GM12878 (cell line): ENCODE measurements around the gene FMOD. TPM values are rescaled to one million over a fixed set of nuclear protein-coding genes. Genes with fewer than 3 reads are reported as not detected.

Source experiments
- ATAC-seq: fragments of 200-7000 bp; cut with Tn5 transposase; 3 replicates; pipeline ENCODE4 v1.9.1; 2020; ENCODE audit warnings: mild to moderate bottlenecking, moderate library complexity
- BruUV-seq: library from RNA; stranded (reverse); fragments of 400-500 nt; replicated peaks from 2 replicates; lab custom pipeline; 2021; lab: Mats Ljungman, UMichigan
- CTCF ChIA-PET: fragments of 300-600 bp; sonication (Branson Sonifier 250); formaldehyde crosslinking; extraction: SDS; loops from one replicate; lab custom pipeline; 2021; ENCODE audit warnings: inconsistent platforms; lab: Yijun Ruan, JAX
- POLR2A ChIA-PET: fragments of 350-600 bp; formaldehyde crosslinking; extraction: SDS; loops from one replicate; lab custom pipeline; 2021; ENCODE audit warnings: inconsistent platforms; lab: Charles Lee
- RAD21 ChIA-PET: fragments of 300-600 bp; sonication (Branson Sonifier 250); formaldehyde crosslinking; loops from one replicate; lab custom pipeline; 2023; ENCODE audit warnings: antibody characterized with exemption; ENCODE audit not compliant: unreplicated experiment; lab: Charles Lee
- SMC1A ChIA-PET: fragments of 300-600 bp; sonication (Branson Sonifier 250); formaldehyde crosslinking; loops from one replicate; lab custom pipeline; 2023; ENCODE audit not compliant: unreplicated experiment, uncharacterized antibody; lab: Charles Lee
- DNase-seq: peaks from one replicate; pipeline ENCODE4 v3.0.0-alpha.2; 2011; ENCODE audit warnings: low read depth, low spot score
- FAIRE-seq: peaks from 3 replicates; lab custom pipeline; 2011; peaks lifted over from hg19 to GRCh38; lab: Jason Lieb, UNC
- H2AFZ ChIP-seq: 2 replicates; pipeline ENCODE4 v1.6.0; 2011; ENCODE audit warnings: low read depth, low read length, control low read depth; ENCODE audit not compliant: control insufficient read depth
- H3K27ac ChIP-seq: 2 replicates; pipeline ENCODE4 v1.5.1; 2011; ENCODE audit warnings: control low read depth; ENCODE audit not compliant: control insufficient read depth, insufficient read depth
- H3K27me3 ChIP-seq, 2 experiments: replicated peaks in 1 of 2; 2 replicates each; pipeline versions ENCODE4 v1.6.0 to v1.6.1; 2011; ENCODE audit warnings: low read length in 1 of 2; ENCODE audit not compliant: control insufficient read depth in 2 of 2, insufficient read depth in 2 of 2
- H3K36me3 ChIP-seq, 2 experiments: 2 replicates each; pipeline ENCODE4 v1.5.1; 2011; ENCODE audit warnings: low read length in 1 of 2; ENCODE audit not compliant: control insufficient read depth in 2 of 2, insufficient read depth in 2 of 2
- H3K4me1 ChIP-seq: 2 replicates; pipeline ENCODE4 v1.6.1; 2011; ENCODE audit warnings: mild to moderate bottlenecking, low read length, moderate library complexity, mixed read lengths; ENCODE audit not compliant: control insufficient read depth, insufficient read depth
- H3K4me2 ChIP-seq: 2 replicates; pipeline ENCODE4 v1.6.0; 2011; ENCODE audit warnings: control low read depth; ENCODE audit not compliant: control insufficient read depth, insufficient read depth
- H3K4me3 ChIP-seq: fragments of 200-600 bp; sonication (generic); 2 replicates; pipeline ENCODE4 v1.5.1; 2016
- H3K79me2 ChIP-seq: 2 replicates; pipeline ENCODE4 v1.6.0; 2011; ENCODE audit warnings: low read length; ENCODE audit not compliant: control insufficient read depth, insufficient read depth
- H3K9ac ChIP-seq: 2 replicates; pipeline ENCODE4 v1.8.0; 2011; ENCODE audit warnings: low read length, control low read depth, mixed read lengths; ENCODE audit not compliant: control insufficient read depth, insufficient read depth
- H3K9me3 ChIP-seq: replicated peaks from 3 replicates; pipeline ENCODE4 v1.5.1; 2011; ENCODE audit warnings: mild to moderate bottlenecking, low read length; ENCODE audit not compliant: control insufficient read depth, insufficient read depth
- H4K20me1 ChIP-seq: 2 replicates; pipeline ENCODE4 v1.6.0; 2011; ENCODE audit not compliant: control insufficient read depth, insufficient read depth
- BCL3 ChIP-seq: IDR thresholded peaks from 2 replicates; pipeline ENCODE4 v1.6.1; 2011; ENCODE audit warnings: borderline replicate concordance, low read depth, mild to moderate bottlenecking, moderate library complexity, low read length; ENCODE audit not compliant: insufficient read depth, poor library complexity, severe bottlenecking
- BHLHE40 ChIP-seq, 2 experiments: fragments of 450-650 bp in 1 of 2; IDR thresholded peaks; 2 replicates each; pipeline ENCODE4 v1.6.1; 2011 to 2017; ENCODE audit warnings: low read depth in 2 of 2, borderline replicate concordance in 1 of 2, improper control_type of control experiment in 1 of 2, low read length in 1 of 2, mild to moderate bottlenecking in 1 of 2
- ETV6 ChIP-seq, 2 experiments: fragments of 450-650 bp in 1 of 2; IDR thresholded peaks in 1 of 2; conservative IDR thresholded peaks in 1 of 2; 2 replicates each; pipeline ENCODE4 v1.6.1; 2014; ENCODE audit warnings: antibody characterized with exemption in 1 of 2, borderline replicate concordance in 1 of 2, low read depth in 1 of 2, mild to moderate bottlenecking in 1 of 2, moderate library complexity in 1 of 2
- FOXM1 ChIP-seq: IDR thresholded peaks from 2 replicates; pipeline ENCODE4 v1.6.1; 2012; ENCODE audit warnings: low read depth, mild to moderate bottlenecking, inconsistent platforms, low read length, moderate library complexity
- HDAC6 ChIP-seq: fragments of 200-600 bp; sonication (generic); IDR thresholded peaks from one replicate; pipeline ENCODE4 v1.8.0; 2017; ENCODE audit warnings: antibody characterized with exemption; ENCODE audit not compliant: unreplicated experiment
- IKZF1 ChIP-seq: fragments of 450-650 bp; conservative IDR thresholded peaks from 2 replicates; pipeline ENCODE4 v1.6.1; 2017; ENCODE audit warnings: antibody characterized with exemption, mild to moderate bottlenecking
- MTA2 ChIP-seq: fragments of 450-650 bp; IDR thresholded peaks from 2 replicates; pipeline ENCODE4 v1.6.1; 2016; ENCODE audit warnings: low read depth, mild to moderate bottlenecking, moderate library complexity
- MXI1 ChIP-seq: fragments of 150-350 bp; IDR thresholded peaks from 2 replicates; pipeline ENCODE4 v1.6.1; 2011; ENCODE audit warnings: low read depth, mild to moderate bottlenecking, inconsistent platforms, low read length, improper control_type of control experiment
- NFIC ChIP-seq: IDR thresholded peaks from 2 replicates; pipeline ENCODE4 v1.6.1; 2012; ENCODE audit warnings: low read depth, mild to moderate bottlenecking, inconsistent platforms, low read length, moderate library complexity
- NFYA ChIP-seq: IDR thresholded peaks from 2 replicates; pipeline ENCODE4 v1.6.1; 2011; ENCODE audit warnings: low read depth, mild to moderate bottlenecking, low read length, improper control_type of control experiment, borderline replicate concordance
- POLR2A ChIP-seq: IDR thresholded peaks from 2 replicates; pipeline ENCODE4 v1.6.1; 2011; ENCODE audit warnings: low read depth, mild to moderate bottlenecking, low read length
- RAD21 ChIP-seq: IDR thresholded peaks from 2 replicates; pipeline ENCODE4 v1.6.1; 2011; ENCODE audit warnings: mild to moderate bottlenecking, low read depth, low read length, moderate library complexity; ENCODE audit not compliant: insufficient read depth
- RFX5 ChIP-seq: IDR thresholded peaks from 2 replicates; pipeline ENCODE4 v1.6.1; 2011; ENCODE audit warnings: low read depth, low read length, improper control_type of control experiment
- SMAD1 ChIP-seq: fragments of 450-650 bp; IDR thresholded peaks from 2 replicates; pipeline ENCODE4 v1.6.1; 2018; ENCODE audit warnings: mild to moderate bottlenecking, low read depth; ENCODE audit not compliant: partially characterized antibody
- SMAD5 ChIP-seq: IDR thresholded peaks from 2 replicates; pipeline ENCODE4 v1.6.1; 2016; ENCODE audit warnings: antibody characterized with exemption, low read depth
- ZNF207 ChIP-seq: fragments of 450-650 bp; IDR thresholded peaks from 2 replicates; pipeline ENCODE4 v1.6.1; 2014; ENCODE audit warnings: antibody characterized with exemption, mild to moderate bottlenecking, borderline replicate concordance
- ZNF592 ChIP-seq: fragments of 450-650 bp; IDR thresholded peaks from 2 replicates; pipeline ENCODE4 v1.6.1; 2017; ENCODE audit warnings: mild to moderate bottlenecking, moderate library complexity
- ZSCAN29 ChIP-seq: fragments of 450-650 bp; IDR thresholded peaks from 2 replicates; pipeline ENCODE4 v1.6.1; 2017; ENCODE audit warnings: mild to moderate bottlenecking, moderate library complexity
- WGBS: methylation state at CpG from one replicate; pipeline ENCODE4 v1.1.6; 2016; ENCODE audit warnings: low lambda C conversion rate; ENCODE audit not compliant: insufficient replicate concordance, insufficient coverage; ENCODE audit errors: missing lambda C conversion rate; 5-methylcytosine and 5-hydroxymethylcytosine counted together
- in situ Hi-C: fragments of 300-500 bp; cut with MboI; formaldehyde crosslinking; loops from 9 replicates; pipeline ENCODE4 v1.14.3; 2018; ENCODE audit warnings: mixed read lengths
- intact Hi-C: fragments of 100-400 bp; cut with micrococcal nuclease; formaldehyde crosslinking; loops from one replicate; pipeline ENCODE4 v1.14.2; 2022; ENCODE audit not compliant: unreplicated experiment
- polyA plus RNA-seq, 11 experiments: library from polyadenylated mRNA; depleted of rRNA in 4 of 11; unstranded in 6 of 11; stranded (reverse) in 5 of 11; fragments of >200 nt; fragmentation: Nextera tagmentation in 4 of 11; fragmentation: Illumina TruSeq in 1 of 11; extraction: Ambion mirVana in 4 of 11; extraction: Trizol in 1 of 11; gene quantifications; 1 replicate in 1 of 11; 2 replicates in 10 of 11; pipeline versions ENCODE4 v1.2.1 to v1.2.3, GENCODE V29; 2011 to 2016; ENCODE audit warnings: inconsistent platforms in 2 of 11, missing spikeins in 2 of 11, low read depth in 1 of 11
- total RNA-seq, 4 experiments: library from RNA; depleted of rRNA in 3 of 4; stranded (reverse); fragments of >200 nt in 3 of 4; fragmentation: Illumina TruSeq in 1 of 4; extraction: Trizol in 1 of 4; gene quantifications; 2 replicates each; pipeline versions ENCODE4 v1.2.1 to v1.2.3, GENCODE V29; 2013 to 2021

The FMOD gene
- total and polyA plus RNA-seq, 10 of the 15 experiments (the other 5 are each of a cell fraction or from before 2014, with no cell fraction given): 0.03 to 0.26 (median 0.11) TPM; not detected in 7

- H3K27ac ChIP-seq: peak overlapping the region; percentile 98
- H3K79me2 ChIP-seq: peaks cover 14% of the 10 kb centered on the region
- DNase-seq (no peak), FAIRE-seq (peak; percentile 47), ATAC-seq (peak; percentile 39)
- intact Hi-C loops: loop anchor here (1.0 kb wide), 1 partner anchor 38 kb away; no protein-coding TSS in a partner anchor
- peak overlapping the region; percentile 38; the same call in 1 of the 2 replicates for H2AFZ ChIP-seq
- WGBS: 0% methylated on average over 13 of the region's 13 CpGs
- H3K4me1 ChIP-seq: peaks cover 77% of the 10 kb centered on the region
- SMC1A ChIA-PET: interaction anchor here (0.6 to 9.8 kb wide), 10 partner anchors 8 to 1162 kb away, joined by 3 to 590 read pairs (median 18); partner anchors contain the start of gene BTG2
- H4K20me1 ChIP-seq: no peaks in the 10 kb centered on the region
- H3K27me3 ChIP-seq: no peaks in the 10 kb centered on the region
- RAD21 ChIA-PET: interaction anchor here (0.6 to 9.5 kb wide), 14 partner anchors 10 to 1170 kb away, joined by 3 to 541 read pairs (median 4); partner anchors contain the start of genes BTG2 and UBE2T
- H3K4me2 ChIP-seq: peak overlapping the region; percentile 99
- H3K36me3 ChIP-seq: no peaks in the 10 kb centered on the region
- POLR2A ChIA-PET: interaction anchor here (0.7 to 9.5 kb wide), 10 partner anchors 9 to 152 kb away, joined by 4 to 395 read pairs (median 9); partner anchors contain the start of gene BTG2
- H3K9ac ChIP-seq: peak overlapping the region; percentile 83
- in situ Hi-C loops: no loop called here
- H3K4me3 ChIP-seq: peak overlapping the region; percentile 58
- CTCF ChIA-PET: interaction anchor here (0.6 to 10.0 kb wide), 11 partner anchors 8 to 152 kb away, joined by 3 to 281 read pairs (median 33); partner anchors contain the start of gene BTG2
- H3K9me3 ChIP-seq: no peaks in the 10 kb centered on the region
- TSS peak; percentile 93 for BruUV-seq
- TF ChIP-seq SMAD1 (peak; percentile 2), BCL3 (no peak), RAD21 (no peak), HDAC6 (no peak), ZSCAN29 (no peak), POLR2A (no peak; the same call in 1 of the 2 replicates), SMAD5 (no peak), MTA2 (peak; percentile 23), FOXM1 (no peak), IKZF1 (peak; percentile 94), RFX5 (no peak), NFYA (no peak), ZNF207 (no peak), BHLHE40 (IDR thresholded peaks at IDR 0.05; ENCODE audit: borderline replicate concordance in 1 of 2, low read depth in 2 of 2, low read length in 1 of 2) (peak in 1 of 2 experiments; percentile 35; a peak in 2 of 4 replicates), ETV6 (conservative IDR thresholded peaks at IDR 0.05 in 1 of 2, IDR thresholded peaks at IDR 0.05 in 1 of 2; ENCODE audit: borderline replicate concordance in 1 of 2, low read depth in 1 of 2) (no peak; a peak in 1 of 4 replicates), ZNF592 (peak; percentile 63; the same call in 1 of the 2 replicates), NFIC (no peak), MXI1 (no peak)
These were observed 25.4 kb downstream of the FMOD start for GRCh38 chr1:203325418-203326091.
